ENCODE measurements around the gene CD74. TPM values are rescaled to one million over a fixed set of nuclear protein-coding genes. Genes with fewer than 3 reads are reported as not detected.
A peak's percentile ranks its signal among the peaks of the same experiment; 100 is the strongest.

CD74 gene
- total and polyA plus RNA-seq, 2 of the 13 experiments (the other 11 are each of a cell fraction or from before 2014, with no cell fraction given): 34.1 to 84.4 TPM

DNA sequence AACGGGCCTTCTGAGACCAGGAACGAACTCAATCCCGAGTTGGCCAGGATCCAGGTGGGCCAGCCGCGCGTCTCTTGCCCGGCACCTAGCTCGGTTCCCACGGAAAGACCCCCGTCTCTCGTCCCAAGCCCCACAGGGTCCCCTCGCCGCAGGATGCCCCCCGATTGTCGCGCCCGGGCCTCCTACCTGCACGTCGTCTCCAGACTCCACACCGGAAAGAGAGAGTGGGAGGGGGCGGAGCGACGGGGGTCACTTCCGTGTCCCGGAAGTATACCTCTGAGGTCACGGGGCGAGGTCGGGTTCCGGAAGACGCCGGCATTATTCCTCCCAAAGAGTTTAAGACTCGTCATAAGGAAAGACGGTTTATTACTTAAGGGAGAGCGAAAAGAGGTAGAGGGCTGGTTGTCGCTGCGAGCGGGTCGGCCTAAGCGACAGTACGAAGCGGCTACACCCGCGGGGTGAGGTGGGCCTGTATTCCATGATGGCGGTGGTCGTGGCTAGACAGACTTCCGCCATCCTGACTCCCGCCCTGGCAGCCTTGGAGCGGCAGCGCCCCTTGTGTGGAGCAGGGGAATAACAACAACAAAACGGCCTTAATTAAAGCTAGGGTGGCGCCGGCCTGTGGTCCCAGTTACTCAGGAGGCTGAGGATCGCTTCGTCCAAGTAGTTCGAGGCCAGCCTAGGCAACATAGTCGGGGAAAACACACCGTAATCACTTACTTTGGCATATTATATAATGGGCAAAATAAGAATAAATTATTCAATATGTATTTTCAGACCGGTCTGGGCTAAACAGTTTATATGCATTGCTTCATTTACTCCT, 37.0 kb upstream of the CD74 start, which contains the start of gene RPS14 (continued):
- TF ChIP-seq KLF15 (CRISPR knock-in tag; IDR thresholded peaks at IDR 0.05; ENCODE audit: borderline replicate concordance): no peak; the same call in 1 of the 2 replicates
- TF ChIP-seq POLR2A (IDR thresholded peaks at IDR 0.05; ENCODE audit: insufficient read depth in 1 of 2, low read depth in 2 of 2, low read length in 2 of 2): peak; percentile 92 to 96
- TF ChIP-seq KDM4B (CRISPR knock-in tag; IDR thresholded peaks at IDR 0.05): no peak
- TF ChIP-seq, protein P1, sequence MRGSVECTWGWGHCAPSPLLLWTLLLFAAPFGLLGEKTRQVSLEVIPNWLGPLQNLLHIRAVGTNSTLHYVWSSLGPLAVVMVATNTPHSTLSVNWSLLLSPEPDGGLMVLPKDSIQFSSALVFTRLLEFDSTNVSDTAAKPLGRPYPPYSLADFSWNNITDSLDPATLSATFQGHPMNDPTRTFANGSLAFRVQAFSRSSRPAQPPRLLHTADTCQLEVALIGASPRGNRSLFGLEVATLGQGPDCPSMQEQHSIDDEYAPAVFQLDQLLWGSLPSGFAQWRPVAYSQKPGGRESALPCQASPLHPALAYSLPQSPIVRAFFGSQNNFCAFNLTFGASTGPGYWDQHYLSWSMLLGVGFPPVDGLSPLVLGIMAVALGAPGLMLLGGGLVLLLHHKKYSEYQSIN (CRISPR knock-in tag; IDR thresholded peaks at IDR 0.05; ENCODE audit: borderline replicate concordance): no peak
- peak; percentile 64; the same call in 1 of the 2 replicates for TF ChIP-seq ARID3A (IDR thresholded peaks at IDR 0.05; ENCODE audit: low read depth, low read length)
- TF ChIP-seq MAFK (conservative IDR thresholded peaks at IDR 0.05 in 1 of 2, IDR thresholded peaks at IDR 0.05 in 1 of 2; ENCODE audit: low read length in 2 of 2): no peak
- peak; percentile 46; the same call in 1 of the 2 replicates for TF ChIP-seq ZNF749 (CRISPR knock-in tag; IDR thresholded peaks at IDR 0.05; ENCODE audit: borderline replicate concordance)
- TF ChIP-seq ZBTB1 (CRISPR knock-in tag; IDR thresholded peaks at IDR 0.05; ENCODE audit: borderline replicate concordance): no peak
- TF ChIP-seq NBN (conservative IDR thresholded peaks at IDR 0.05): no peak
- TF ChIP-seq PHF5A (CRISPR knock-in tag; IDR thresholded peaks at IDR 0.05; ENCODE audit: low read depth, unreplicated experiment): peak; percentile 78
- TF ChIP-seq CSRNP2 (CRISPR knock-in tag; conservative IDR thresholded peaks at IDR 0.05; ENCODE audit: low read depth): no peak
- no peak for TF ChIP-seq NFIB (CRISPR knock-in tag; IDR thresholded peaks at IDR 0.05; ENCODE audit: borderline replicate concordance)
- TF ChIP-seq ZNF562 (CRISPR knock-in tag; IDR thresholded peaks at IDR 0.05; ENCODE audit: borderline replicate concordance): no peak
- TF ChIP-seq ZNF20 (CRISPR knock-in tag; IDR thresholded peaks at IDR 0.05): peak; percentile 60; the same call in 1 of the 2 replicates
- peak; percentile 91 for TF ChIP-seq FOXK2 (IDR thresholded peaks at IDR 0.05)
- no peak; the same call in 1 of the 2 replicates for TF ChIP-seq ZNF652 (CRISPR knock-in tag; IDR thresholded peaks at IDR 0.05; ENCODE audit: borderline replicate concordance, low read depth)
- TF ChIP-seq, protein P2, sequence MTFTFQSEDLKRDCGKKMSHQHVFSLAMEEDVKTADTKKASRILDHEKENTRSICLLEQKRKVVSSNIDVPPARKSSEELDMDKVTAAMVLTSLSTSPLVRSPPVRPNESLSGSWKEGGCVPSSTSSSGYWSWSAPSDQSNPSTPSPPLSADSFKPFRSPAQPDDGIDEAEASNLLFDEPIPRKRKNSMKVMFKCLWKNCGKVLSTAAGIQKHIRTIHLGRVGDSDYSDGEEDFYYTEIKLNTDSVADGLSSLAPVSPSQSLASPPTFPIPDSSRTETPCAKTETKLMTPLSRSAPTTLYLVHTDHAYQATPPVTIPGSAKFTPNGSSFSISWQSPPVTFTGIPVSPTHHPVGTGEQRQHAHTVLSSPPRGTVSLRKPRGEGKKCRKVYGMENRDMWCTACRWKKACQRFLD (CRISPR knock-in tag; IDR thresholded peaks at IDR 0.05; ENCODE audit: borderline replicate concordance): peak; percentile 93
- TF ChIP-seq ZNF577 (CRISPR knock-in tag; IDR thresholded peaks at IDR 0.05; ENCODE audit: borderline replicate concordance, low read depth): no peak
- peak; percentile 90; the same call in 1 of the 2 replicates for TF ChIP-seq ADNP (CRISPR knock-in tag; IDR thresholded peaks at IDR 0.05)
- TF ChIP-seq SIX4 (CRISPR knock-in tag; IDR thresholded peaks at IDR 0.05): no peak

Data from HepG2 (cell line).